SK-N-SH treated with all-trans-retinoic acid at 6 μM for 48 hours (cell line): ENCODE measurements around the gene DNM1L.

Source experiments
- CREB5 ChIP-seq: fragments of 250-450 bp; sonication (Bioruptor Pico); IDR thresholded peaks from 2 replicates; pipeline ENCODE4 v1.5.1; 2020; ENCODE audit warnings: low read depth, mild to moderate bottlenecking, moderate library complexity
- OSR1 ChIP-seq: fragments of 250-450 bp; sonication (Bioruptor Pico); IDR thresholded peaks from 2 replicates; pipeline ENCODE4 v1.8.0; 2022; ENCODE audit warnings: moderate library complexity, mild to moderate bottlenecking, inconsistent platforms
- PATZ1 ChIP-seq: fragments of 250-450 bp; sonication (Bioruptor Pico); IDR thresholded peaks from 2 replicates; pipeline ENCODE4 v1.8.0; 2020; ENCODE audit warnings: mild to moderate bottlenecking, moderate library complexity, borderline replicate concordance
- PPARA ChIP-seq: fragments of 250-450 bp; sonication (Bioruptor Pico); IDR thresholded peaks from 2 replicates; pipeline ENCODE4 v1.5.0; 2020; ENCODE audit warnings: mild to moderate bottlenecking, borderline replicate concordance
- RARB ChIP-seq: fragments of 250-450 bp; sonication (Bioruptor Pico); IDR thresholded peaks from 2 replicates; pipeline ENCODE4 v1.8.0; 2021; ENCODE audit warnings: mild to moderate bottlenecking, moderate library complexity
- TCF4 ChIP-seq: fragments of 250-450 bp; sonication (Bioruptor Pico); IDR thresholded peaks from 2 replicates; pipeline ENCODE4 v1.8.0; 2021; ENCODE audit warnings: mild to moderate bottlenecking, moderate library complexity, borderline replicate concordance
- TSHZ2 ChIP-seq: fragments of 250-450 bp; sonication (Bioruptor Pico); IDR thresholded peaks from 2 replicates; pipeline ENCODE4 v1.5.0; 2020; ENCODE audit warnings: mild to moderate bottlenecking, moderate library complexity
- ZC3H10 ChIP-seq: fragments of 250-450 bp; sonication (Bioruptor Pico); IDR thresholded peaks from 2 replicates; pipeline ENCODE4 v1.5.1; 2021; ENCODE audit warnings: mild to moderate bottlenecking, moderate library complexity
- ZFP3 ChIP-seq: fragments of 250-450 bp; sonication (Bioruptor Pico); IDR thresholded peaks from 2 replicates; pipeline ENCODE4 v1.5.0; 2020; ENCODE audit warnings: mild to moderate bottlenecking, moderate library complexity
- ZFP30 ChIP-seq: fragments of 450-650 bp; formaldehyde crosslinking; IDR thresholded peaks from 2 replicates; pipeline ENCODE4 v1.5.0; 2022; ENCODE audit warnings: mild to moderate bottlenecking, moderate library complexity
- ZNF565 ChIP-seq: fragments of 450-650 bp; formaldehyde crosslinking; conservative IDR thresholded peaks from 2 replicates; pipeline ENCODE4 v1.5.0; 2020; ENCODE audit warnings: low read depth, mild to moderate bottlenecking, moderate library complexity

- TF ChIP-seq TCF4 (no peak), PATZ1 (CRISPR knock-in tag) (no peak), ZNF565 (CRISPR knock-in tag) (no peak), ZFP3 (CRISPR knock-in tag) (no peak), CREB5 (no peak), RARB (CRISPR knock-in tag) (no peak), ZFP30 (no peak), ZC3H10 (CRISPR knock-in tag) (no peak), TSHZ2 (CRISPR knock-in tag) (no peak), PPARA (CRISPR knock-in tag) (no peak), OSR1 (no peak)
Measured at GRCh38 chr12:32641287-32641901, 37.7 kb upstream of the DNM1L start.
